SU-DHL-6 (cell line): ENCODE data around the gene PRCC.

Source experiments
- H2AFZ ChIP-seq: fragments of 200-600 bp; sonication (generic); 2 replicates; pipeline ENCODE4 v1.6.1; 2014; ENCODE audit warnings: low read depth, mild to moderate bottlenecking, moderate library complexity, mixed read lengths, antibody characterized with exemption, low read length; ENCODE audit not compliant: severe bottlenecking
- H3F3A ChIP-seq: fragments of 200-600 bp; shearing (Covaris generic); 2 replicates; pipeline ENCODE4 v1.6.0; 2016; ENCODE audit warnings: antibody characterized with exemption, mild to moderate bottlenecking; ENCODE audit not compliant: insufficient read depth
- H3K27ac ChIP-seq: fragments of 200-600 bp; sonication (generic); 2 replicates; pipeline ENCODE4 v1.5.1; 2016; ENCODE audit warnings: low read depth, mild to moderate bottlenecking, low read length, moderate library complexity, mixed read lengths
- H3K27me3 ChIP-seq: fragments of 200-600 bp; sonication (generic), shearing (Covaris generic); 2 replicates; pipeline ENCODE4 v1.6.0; 2014; ENCODE audit warnings: mild to moderate bottlenecking, low read length
- H3K36me3 ChIP-seq: fragments of 200-600 bp; sonication (generic); 2 replicates; pipeline ENCODE4 v1.6.1; 2014; ENCODE audit warnings: mild to moderate bottlenecking, low read length, mixed read lengths
- H3K4me2 ChIP-seq: fragments of 300-600, 200-600 bp; shearing (Covaris generic), sonication (generic); 2 replicates; pipeline ENCODE4 v1.6.0; 2014; ENCODE audit warnings: low read length, low read depth, mild to moderate bottlenecking; ENCODE audit not compliant: poor library complexity, severe bottlenecking
- H3K4me3 ChIP-seq: fragments of 200-600 bp; sonication (generic); 2 replicates; pipeline ENCODE4 v1.5.1; 2014; ENCODE audit warnings: antibody characterized with exemption, low read length, mild to moderate bottlenecking, mixed read lengths; ENCODE audit not compliant: insufficient read depth, poor library complexity, severe bottlenecking
- H3K79me2 ChIP-seq: fragments of 200-600 bp; sonication (generic); 2 replicates; pipeline ENCODE4 v1.6.1; 2014; ENCODE audit warnings: mild to moderate bottlenecking, low read length, moderate library complexity; ENCODE audit not compliant: insufficient read depth
- H3K9ac ChIP-seq: fragments of 200-600 bp; sonication (generic); 2 replicates; pipeline ENCODE4 v1.7.0; 2014; ENCODE audit warnings: mild to moderate bottlenecking, low read length
- H3K9me2 ChIP-seq: fragments of 200-600 bp; sonication (generic); replicated peaks from 2 replicates; pipeline ENCODE4 v1.6.1; 2014; ENCODE audit warnings: low read length; ENCODE audit not compliant: insufficient read depth
- H3K9me3 ChIP-seq: fragments of 200-600 bp; sonication (generic); 2 replicates; pipeline ENCODE4 v1.6.1; 2014; ENCODE audit warnings: low read length, mixed read lengths; ENCODE audit not compliant: insufficient read depth
- H4K20me1 ChIP-seq: fragments of 200-600 bp; sonication (generic); 2 replicates; pipeline ENCODE4 v1.6.1; 2014; ENCODE audit warnings: low read depth, mild to moderate bottlenecking, antibody characterized with exemption, low read length, moderate library complexity, mixed read lengths
- CTCF ChIP-seq: fragments of 200-600 bp; sonication (generic); IDR thresholded peaks from one replicate; pipeline ENCODE4 v1.5.1; 2017; ENCODE audit warnings: antibody characterized with exemption, mild to moderate bottlenecking, low read length, moderate library complexity; ENCODE audit not compliant: insufficient read depth, poor library complexity, severe bottlenecking
- EZH2phosphoT487 ChIP-seq: fragments of 200-600 bp; sonication (generic), shearing (Covaris generic); conservative IDR thresholded peaks from 2 replicates; pipeline ENCODE4 v1.6.1; 2018; ENCODE audit warnings: mild to moderate bottlenecking, antibody characterized with exemption, low read length, moderate library complexity, mixed read lengths

PRCC gene

DNA sequence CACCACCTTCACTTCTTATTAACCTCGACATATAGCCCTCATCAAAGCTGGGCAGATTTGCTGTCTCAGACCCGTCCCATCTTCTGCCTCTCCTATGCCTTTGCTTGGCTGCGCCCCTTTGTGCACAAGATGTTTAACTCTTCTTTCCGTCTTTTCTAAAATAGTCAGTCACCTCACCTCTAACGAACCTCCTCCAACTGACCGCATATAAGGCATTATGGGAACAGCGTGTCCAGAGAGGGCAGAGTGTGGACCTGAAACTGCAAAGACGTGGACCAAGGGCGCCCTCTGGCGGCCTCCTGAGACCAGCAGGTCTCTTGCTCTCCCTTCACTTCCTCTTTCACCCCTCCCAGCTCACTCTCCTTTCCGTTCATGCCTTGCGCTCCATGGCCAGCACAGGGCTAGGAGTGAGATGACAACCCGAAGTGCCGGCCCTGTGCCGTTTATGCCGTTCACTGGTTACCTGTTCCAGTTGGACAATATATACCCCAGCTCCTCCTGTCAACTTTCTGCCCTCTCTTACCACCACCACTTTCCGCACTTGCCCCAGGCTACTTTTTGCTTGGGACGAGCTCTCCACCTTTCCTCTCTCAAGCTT, 41.6 kb upstream of the PRCC start:
- Histone ChIP-seq H3K9me2 (no peaks in the 10 kb centered on the region), H3K9me3 (no peaks in the 10 kb centered on the region), H3K79me2 (peaks cover 68% of the 10 kb centered on the region), H3K4me3 (peak overlapping the region; percentile 90), H2AFZ (no peak overlapping the region), H3K27ac (peak overlapping the region; percentile 74), H3K27me3 (no peaks in the 10 kb centered on the region), H3K4me2 (peak overlapping the region; percentile 80), H4K20me1 (peaks cover 22% of the 10 kb centered on the region), H3F3A (peaks cover 25% of the 10 kb centered on the region), H3K9ac (peak overlapping the region; percentile 94), H3K36me3 (peaks cover 28% of the 10 kb centered on the region)
- TF ChIP-seq CTCF (peak; percentile 95), EZH2phosphoT487 (no peak)

- H3K4me2 ChIP-seq, result peak overlapping the region; percentile 80
- peaks cover 68% of the 10 kb centered on the region for H3K79me2 ChIP-seq
- H3K27ac ChIP-seq, result peak overlapping the region; percentile 74
- TF ChIP-seq EZH2phosphoT487 (no peak), CTCF (peak; percentile 62)
- peaks cover 22% of the 10 kb centered on the region for H4K20me1 ChIP-seq
- H3K36me3 ChIP-seq, result peaks cover 23% of the 10 kb centered on the region
- no peak overlapping the region for H2AFZ ChIP-seq
- no peaks in the 10 kb centered on the region for H3K9me2 ChIP-seq
- peak overlapping the region; percentile 90 for H3K4me3 ChIP-seq
- peak overlapping the region; percentile 94 for H3K9ac ChIP-seq
- H3K9me3 ChIP-seq, result no peaks in the 10 kb centered on the region
- peaks cover 20% of the 10 kb centered on the region for H3F3A ChIP-seq
- H3K27me3 ChIP-seq, result no peaks in the 10 kb centered on the region
Observed at GRCh38 chr1:156726549-156727226, 40.6 kb upstream of the PRCC start.

GRCh38 chr1:156727492-156727891, 39.8 kb upstream of the PRCC start:
- TF ChIP-seq EZH2phosphoT487 (no peak), CTCF (no peak)
- Histone ChIP-seq H3K79me2 (peaks cover 68% of the 10 kb centered on the region), H3K4me3 (peak overlapping the region; percentile 90), H3K27me3 (no peaks in the 10 kb centered on the region), H3K4me2 (peak overlapping the region; percentile 80), H3F3A (peaks cover 17% of the 10 kb centered on the region), H3K9me3 (no peaks in the 10 kb centered on the region), H3K9ac (peak overlapping the region; percentile 94), H2AFZ (no peak overlapping the region), H3K9me2 (no peaks in the 10 kb centered on the region), H4K20me1 (peaks cover 22% of the 10 kb centered on the region), H3K36me3 (peaks cover 23% of the 10 kb centered on the region), H3K27ac (peak overlapping the region; percentile 74)
